Skin epidermis (tissue), 12 donors: Measurements from ENCODE around the gene BFAR.
"Not testable (repeated sequence)": the region's sequence is repeated elsewhere in the genome, so short reads cannot be mapped to it uniquely, and the experiment has no call there.

Experiments
- H3K27ac ChIP-seq, 21 experiments: fragments of 200-600 bp; sonication (generic) in 11 of 21; one replicate each; pipeline ENCODE4 v1.5.0; 2020; ENCODE audit warnings: mild to moderate bottlenecking in 3 of 21, inconsistent platforms in 2 of 21, moderate library complexity in 2 of 21
- H3K4me3 ChIP-seq, 7 experiments: fragments of 200-600 bp; sonication (generic) in 2 of 7; one replicate each; pipeline ENCODE4 v1.5.0; 2020; ENCODE audit warnings: inconsistent platforms in 2 of 7, mild to moderate bottlenecking in 2 of 7, moderate library complexity in 1 of 7

Gene BFAR

DNA sequence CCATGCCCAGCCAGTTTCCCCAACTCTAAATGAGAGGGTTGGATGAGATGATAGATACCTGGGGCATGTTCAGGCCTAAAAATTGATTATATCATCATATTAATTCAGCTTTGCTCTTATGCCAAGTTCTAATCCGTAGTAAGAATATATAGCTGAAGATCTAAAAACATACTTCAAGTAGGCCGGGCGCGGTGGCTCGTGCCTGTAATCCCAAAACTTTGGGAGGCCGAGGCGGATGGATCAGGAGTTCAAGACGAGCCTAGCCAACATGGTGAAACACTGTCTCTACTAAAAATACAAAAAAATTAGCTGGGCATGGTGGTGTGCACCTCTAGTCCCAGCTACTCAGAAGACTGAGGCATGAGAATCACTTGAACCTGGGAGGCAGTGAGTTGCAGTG lies 49.4 kb downstream of the BFAR start:
- Histone ChIP-seq H3K4me3 (no peak overlapping the region), H3K27ac (no peak overlapping the region)

DNA sequence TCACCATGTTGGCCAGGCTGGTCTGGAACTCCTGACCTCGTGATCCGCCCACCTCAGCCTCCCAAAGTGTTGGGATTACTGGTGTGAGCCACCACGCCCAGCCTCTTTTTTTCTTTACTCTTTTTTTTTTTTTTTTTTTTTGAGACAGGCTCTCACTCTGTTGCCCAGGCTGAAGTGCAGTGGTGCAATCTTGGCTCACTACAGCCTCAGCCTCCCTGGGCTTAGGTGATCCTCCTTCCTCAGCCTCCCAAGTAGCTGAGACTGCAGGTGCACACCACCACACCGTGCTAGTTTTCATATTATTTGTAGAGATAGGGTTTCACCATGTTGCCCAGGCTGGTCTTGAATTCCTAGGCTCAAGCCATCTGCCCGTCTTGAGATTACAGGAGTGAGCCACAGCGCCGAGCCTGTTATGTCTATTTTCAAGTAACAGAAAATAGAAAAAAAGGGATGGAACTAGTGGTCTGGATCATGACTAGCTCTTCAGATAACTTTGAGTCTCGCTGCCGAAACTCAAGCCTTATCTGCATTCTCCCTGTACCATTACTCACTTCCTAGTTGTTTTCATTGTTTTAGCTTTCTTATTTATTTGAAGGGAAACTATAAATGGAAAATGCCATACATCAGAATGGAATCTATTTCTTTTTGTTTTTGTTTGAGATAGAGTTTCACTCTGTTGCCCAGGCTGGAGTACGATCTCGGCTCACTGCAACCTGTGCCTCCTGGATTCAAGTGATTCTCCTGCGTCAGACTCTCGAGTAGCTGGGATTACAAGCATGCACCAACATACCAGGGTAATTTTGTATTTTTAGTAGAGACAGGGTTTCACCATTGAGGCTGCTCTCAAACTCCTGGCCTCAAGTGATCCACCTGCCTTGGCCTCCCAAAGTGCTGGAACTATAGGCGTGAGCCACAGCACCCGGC lies 53.4 kb downstream of the BFAR start:
- not testable (repeated sequence) for H3K4me3 ChIP-seq, H3K27ac ChIP-seq

- H3K27ac ChIP-seq, H3K4me3 ChIP-seq: not testable (repeated sequence)
Observed at GRCh38 chr16:14694129-14694528, 61.4 kb downstream of the BFAR start, which contains the start of gene PLA2G10. TSS of gene PLA2G10 (minus strand) at chr16:14694308. CDS start at chr16:14694229, 79 bp downstream.

DNA sequence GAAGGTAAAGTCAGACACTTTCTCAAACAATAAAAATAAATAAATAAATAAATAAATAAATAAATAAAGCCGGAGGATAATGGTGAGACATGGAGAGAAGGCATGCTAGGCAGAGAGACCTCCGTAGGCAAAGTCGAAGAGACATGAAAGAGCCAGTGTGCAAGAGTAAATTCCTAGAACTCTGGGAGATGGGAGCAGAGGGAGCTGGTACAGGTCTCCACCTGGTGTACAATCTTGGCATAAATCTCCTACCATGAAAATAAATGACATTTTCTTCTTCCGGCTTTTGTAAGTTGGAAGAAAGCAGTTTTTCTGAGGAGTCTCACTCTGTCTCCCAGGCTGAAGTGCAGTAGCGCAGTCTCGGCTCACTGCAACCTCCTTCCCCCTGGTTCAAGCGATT lies 69.1 kb downstream of the BFAR start:
- not testable (repeated sequence) for H3K27ac ChIP-seq, H3K4me3 ChIP-seq

DNA sequence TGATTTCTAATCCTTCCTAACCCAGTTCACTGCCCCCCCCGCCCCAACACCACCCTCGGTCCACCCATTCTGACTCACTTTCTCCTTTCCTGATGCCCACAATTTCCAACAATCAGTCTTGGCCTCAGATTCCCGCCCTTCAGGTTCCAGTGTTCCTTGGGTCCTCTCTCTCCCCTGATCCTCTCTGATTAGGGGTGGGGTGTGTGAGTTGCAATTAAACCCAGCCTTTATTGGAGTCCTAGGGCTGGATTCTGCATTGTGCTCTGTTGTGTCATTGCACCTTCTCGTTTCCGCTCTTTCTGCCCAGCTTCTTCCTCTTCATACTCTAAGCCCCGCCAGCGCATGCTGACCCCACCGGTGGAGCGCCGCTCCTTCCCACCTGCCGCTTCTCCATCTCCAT lies 69.9 kb downstream of the BFAR start:
- not testable (repeated sequence) for H3K4me3 ChIP-seq

GRCh38 chr16:14703156-14704011 lies 70.6 kb downstream of the BFAR start, which contains the start of gene NPIPA3:
TSS of gene NPIPA3 (plus strand) at chr16:14703411. CDS start at chr16:14708944, 5,533 bp downstream.
- H3K4me3 ChIP-seq, H3K27ac ChIP-seq: not testable (repeated sequence)

More for the DNA sequence above, 69.9 kb downstream of the BFAR start:
- not testable (repeated sequence) for H3K27ac ChIP-seq
